Islet precursor cell (in vitro differentiated cells): ENCODE results near the gene ZNF454.

Source experiments
- DNase-seq: peaks from one replicate; pipeline ENCODE4 v3.0.0-alpha.2; 2018

ZNF454 gene

DNA sequence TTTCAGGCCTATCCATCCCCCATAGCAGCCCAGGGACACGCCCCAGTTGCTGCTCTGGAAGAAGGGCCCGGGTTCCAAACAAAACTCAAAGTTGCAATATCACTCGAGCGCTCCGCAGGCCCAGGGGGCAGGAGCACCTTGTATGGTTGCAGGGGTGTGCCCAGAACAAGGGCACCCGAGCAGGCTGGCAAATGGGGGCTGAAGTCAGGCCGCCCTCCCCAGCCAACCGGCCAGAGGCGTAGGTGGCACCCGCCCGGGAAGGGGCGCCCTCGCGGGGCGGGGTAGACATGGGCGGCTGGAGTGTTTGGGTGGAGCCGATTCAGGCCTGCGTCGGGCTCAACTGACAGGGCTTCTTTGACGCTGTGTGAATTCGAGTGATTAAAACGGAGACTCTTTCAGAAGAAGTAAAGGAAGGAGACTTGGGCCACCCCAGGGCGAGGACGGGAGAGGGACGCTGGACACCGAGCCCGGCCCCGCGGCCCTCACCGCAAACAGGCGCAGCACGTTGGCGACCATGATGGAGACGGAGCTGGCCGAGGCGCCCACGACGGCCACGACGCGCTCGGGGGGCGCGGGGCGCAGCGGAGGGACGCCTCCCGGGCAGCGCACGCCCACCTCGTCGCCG is 53.1 kb downstream of the ZNF454 start:
- DNase-seq, result no peak

DNA sequence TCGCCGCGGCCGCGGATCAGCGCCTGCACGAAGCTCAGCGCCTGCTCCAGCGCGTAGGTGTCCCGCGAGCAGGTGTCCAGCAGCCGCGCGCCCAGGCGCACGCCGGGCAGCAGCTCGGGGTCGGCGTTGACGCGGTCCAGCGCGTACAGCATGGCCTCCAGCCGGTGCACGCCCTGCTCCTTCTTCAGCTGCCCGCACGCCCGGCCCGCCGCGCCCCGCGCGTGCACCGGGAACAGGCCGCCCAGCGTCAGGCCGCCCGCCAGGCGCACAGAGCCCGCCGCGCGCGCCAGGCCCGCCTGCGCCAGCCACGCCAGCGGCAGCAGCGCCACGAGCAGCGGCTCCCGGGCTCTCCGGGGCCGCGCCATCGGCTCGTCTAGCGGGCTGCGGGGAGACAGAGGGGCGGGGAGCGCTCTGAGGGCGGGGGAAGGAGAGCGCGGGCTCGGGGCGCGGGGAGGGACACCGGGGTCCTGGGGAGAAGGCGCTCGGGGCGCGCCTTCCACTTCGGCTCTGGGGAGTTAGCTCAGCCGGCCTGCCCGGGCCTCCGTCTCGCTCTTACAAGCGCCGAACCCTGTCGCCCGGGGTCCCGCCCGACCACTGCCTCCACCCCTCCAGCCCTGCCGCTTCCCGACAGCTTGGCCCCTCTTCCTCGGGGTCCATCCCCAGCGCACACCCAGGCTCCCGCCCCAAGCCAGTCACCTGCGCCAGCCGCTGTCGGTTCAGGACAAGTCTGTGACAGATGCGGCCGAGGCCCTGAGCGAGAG is 53.8 kb downstream of the ZNF454 start, which contains the start of gene GRM6:
GRM6 (minus strand) TSS at position 741 of the 761 bp plus-strand sequence; CDS start at position 365, 376 bp downstream.
- no peak for DNase-seq

DNA sequence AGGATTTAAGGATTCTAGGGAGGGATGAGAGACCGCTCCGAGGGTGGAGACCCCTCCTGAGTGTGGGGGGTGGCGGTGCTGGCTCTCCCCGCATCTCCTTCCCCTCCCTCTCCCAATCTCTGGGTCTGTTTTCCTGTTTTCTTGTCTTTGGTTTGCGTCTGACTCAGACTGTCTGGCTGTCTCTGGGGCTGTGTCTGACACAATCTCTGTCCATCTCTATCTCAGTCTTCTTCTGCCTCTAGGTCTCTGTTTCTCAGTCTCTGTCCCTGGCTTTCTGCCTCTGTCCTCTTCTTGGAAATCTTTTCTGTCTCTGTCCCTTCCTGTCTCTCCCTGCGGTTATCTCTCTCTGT is 54.3 kb downstream of the ZNF454 start:
- DNase-seq, result no peak

DNA sequence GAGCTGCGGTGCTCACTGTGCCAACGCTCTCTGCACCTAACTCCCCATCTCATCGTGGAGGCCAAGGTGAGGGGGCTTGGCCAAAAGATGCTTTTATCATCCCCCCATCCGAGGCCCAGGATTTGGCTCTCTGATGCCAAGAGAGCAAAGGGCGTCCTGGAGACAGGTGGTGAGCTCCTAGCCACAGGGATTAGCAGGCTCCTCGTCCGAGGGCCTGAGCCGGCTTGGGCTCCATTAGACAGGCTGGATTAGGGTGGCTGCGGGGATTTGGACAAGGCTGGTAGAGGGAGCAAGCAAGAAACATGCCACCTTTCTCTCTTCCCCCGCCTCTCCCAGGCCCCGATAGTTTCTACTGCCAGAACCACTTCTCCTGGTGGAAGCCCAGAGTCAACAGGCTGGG is 55.2 kb downstream of the ZNF454 start:
- no peak for DNase-seq

DNA sequence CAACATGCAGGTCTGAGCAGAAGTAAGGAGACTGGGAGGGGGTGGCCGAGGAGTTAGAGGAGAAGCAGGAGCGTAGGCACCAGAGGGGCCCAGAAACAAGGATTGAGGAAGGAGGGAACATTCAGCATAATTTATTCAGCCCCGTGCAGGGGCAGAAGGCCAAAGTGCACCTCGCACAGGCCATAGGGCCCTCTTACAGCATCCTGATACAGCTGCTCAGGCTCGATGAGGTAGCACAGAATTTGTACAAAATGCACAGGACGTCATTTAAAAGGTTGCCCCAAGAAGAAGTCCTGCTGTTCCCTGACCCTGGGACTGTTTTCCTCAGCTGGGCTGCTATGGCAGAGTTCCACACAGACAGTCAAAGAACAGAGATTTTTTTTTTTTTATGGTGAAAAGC is 56.2 kb downstream of the ZNF454 start:
- no peak for DNase-seq

DNA sequence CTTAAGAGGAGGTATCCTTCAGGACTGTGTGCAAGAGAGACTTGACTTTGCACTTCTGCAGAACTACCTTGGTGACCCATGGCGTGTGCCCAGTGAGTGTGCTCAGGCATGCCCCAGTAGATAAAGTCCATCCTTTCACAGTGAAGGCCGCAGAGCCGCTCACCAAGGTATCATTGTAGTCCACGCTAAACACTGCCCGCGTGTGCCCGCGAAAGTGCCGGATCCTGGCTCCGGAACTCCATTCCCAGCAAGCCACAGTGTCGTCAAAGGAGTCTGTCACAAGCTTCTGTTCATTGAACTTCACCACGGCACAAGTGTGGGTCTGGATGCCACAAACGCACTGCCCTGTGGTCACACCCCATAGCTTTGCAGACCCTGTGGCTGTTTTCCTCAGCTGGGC is 57.4 kb downstream of the ZNF454 start:
- DNase-seq, result no peak

DNA sequence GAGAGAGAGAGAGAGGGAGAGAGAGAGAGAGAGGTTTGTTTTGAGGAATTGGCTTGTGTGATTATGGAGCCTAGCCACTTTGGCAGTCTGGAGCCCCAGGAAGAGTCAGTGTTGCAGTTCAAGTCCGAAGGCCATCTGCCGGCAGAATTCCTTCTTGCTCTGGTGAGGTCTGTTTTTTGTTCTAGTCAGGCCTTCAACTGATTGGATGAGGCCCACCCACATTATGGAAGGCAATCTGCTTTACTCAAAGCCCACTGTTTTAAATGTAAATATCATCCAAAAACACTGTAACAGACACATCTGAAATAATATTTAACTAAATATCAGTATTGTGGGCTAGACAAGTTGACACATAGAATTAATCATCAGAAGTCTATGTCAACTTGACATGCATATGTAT is 65.6 kb downstream of the ZNF454 start:
- no peak for DNase-seq

DNA sequence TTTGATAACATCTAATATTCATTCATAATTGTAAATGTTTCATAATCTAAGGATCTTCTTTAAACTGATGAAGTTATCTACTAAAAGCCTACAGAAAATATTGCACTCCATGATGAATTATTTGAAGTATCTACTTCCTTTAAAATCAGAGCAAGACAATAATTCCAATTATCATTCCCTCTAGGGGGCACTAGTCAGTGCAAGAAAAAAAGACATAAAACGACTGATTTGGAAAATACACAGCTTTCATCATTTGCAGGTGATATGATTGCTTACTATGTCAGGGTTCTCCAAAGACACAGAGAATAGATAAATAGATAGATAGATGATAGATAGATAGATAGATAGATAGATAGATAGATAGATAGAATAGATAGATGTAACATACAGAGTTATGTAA is 67.7 kb downstream of the ZNF454 start:
- no peak for DNase-seq
